GM06990 (cell line): ENCODE measurements around the gene SIRPA.

ENCODE experiments used
- DNase-seq: peaks from one replicate; pipeline ENCODE4 v3.0.0-alpha.2; 2011; ENCODE audit not compliant: insufficient read length; ENCODE audit errors: extremely low read depth
- H3K27me3 ChIP-seq: replicated peaks from 2 replicates; pipeline ENCODE4 v1.6.0; 2011; ENCODE audit warnings: low read length; ENCODE audit not compliant: control insufficient read depth, insufficient read depth
- H3K36me3 ChIP-seq: 2 replicates; pipeline ENCODE4 v1.5.1; 2011; ENCODE audit warnings: low read length; ENCODE audit not compliant: control insufficient read depth, insufficient read depth
- H3K4me3 ChIP-seq: replicated peaks from 2 replicates; pipeline ENCODE4 v1.5.1; 2011; ENCODE audit warnings: low read depth, mild to moderate bottlenecking, control low read depth, low read length
- CTCF ChIP-seq: IDR thresholded peaks from 2 replicates; pipeline ENCODE4 v1.5.1; 2011; ENCODE audit warnings: low read length, control low read depth, mild to moderate bottlenecking, inconsistent platforms; ENCODE audit not compliant: insufficient read depth, poor library complexity, severe bottlenecking

Gene SIRPA

GRCh38 chr20:1927217-1927616, 32.0 kb downstream of the SIRPA start:
- Histone ChIP-seq H3K4me3 (no peak overlapping the region), H3K36me3 (no peaks in the 10 kb centered on the region), H3K27me3 (peaks cover 3% of the 10 kb centered on the region)
- TF ChIP-seq CTCF = no peak
- DNase-seq = no peak

GRCh38 chr20:1928154-1928553, 32.9 kb downstream of the SIRPA start:
- Histone ChIP-seq H3K36me3 (no peaks in the 10 kb centered on the region), H3K27me3 (peaks cover 3% of the 10 kb centered on the region), H3K4me3 (no peak overlapping the region)
- no peak for DNase-seq
- TF ChIP-seq CTCF = no peak

GRCh38 chr20:1928782-1929181, 33.6 kb downstream of the SIRPA start:
- no peak for DNase-seq
- Histone ChIP-seq H3K4me3 (no peak overlapping the region), H3K36me3 (no peaks in the 10 kb centered on the region), H3K27me3 (peaks cover 3% of the 10 kb centered on the region)
- TF ChIP-seq CTCF = no peak

GRCh38 chr20:1929460-1929859, 34.3 kb downstream of the SIRPA start:
- H3K4me3 ChIP-seq = no peak overlapping the region
- DNase-seq = no peak
- peaks cover 3% of the 10 kb centered on the region for H3K27me3 ChIP-seq
- no peaks in the 10 kb centered on the region for H3K36me3 ChIP-seq
- TF ChIP-seq CTCF = no peak

- no peak for DNase-seq
- Histone ChIP-seq H3K4me3 (no peak overlapping the region), H3K36me3 (no peaks in the 10 kb centered on the region), H3K27me3 (peaks cover 3% of the 10 kb centered on the region)
- TF ChIP-seq CTCF = no peak
Observed at GRCh38 chr20:1930165-1930564, 35.0 kb downstream of the SIRPA start.

GRCh38 chr20:1931830-1932229, 36.6 kb downstream of the SIRPA start:
- H3K27me3 ChIP-seq = peaks cover 1% of the 10 kb centered on the region
- no peak for TF ChIP-seq CTCF
- no peak overlapping the region for H3K4me3 ChIP-seq
- no peaks in the 10 kb centered on the region for H3K36me3 ChIP-seq
- DNase-seq = no peak
